NCI-H2107 (cell line): ENCODE data around the gene FAM76A.
"Not testable (repeated sequence)": the region's sequence is repeated elsewhere in the genome, so short reads cannot be mapped to it uniquely, and the experiment has no call there.

Experiments used
- DNase-seq: peaks from one replicate; lab custom pipeline; 2025; lab: John Stamatoyannopoulos, UW

The FAM76A gene

DNA sequence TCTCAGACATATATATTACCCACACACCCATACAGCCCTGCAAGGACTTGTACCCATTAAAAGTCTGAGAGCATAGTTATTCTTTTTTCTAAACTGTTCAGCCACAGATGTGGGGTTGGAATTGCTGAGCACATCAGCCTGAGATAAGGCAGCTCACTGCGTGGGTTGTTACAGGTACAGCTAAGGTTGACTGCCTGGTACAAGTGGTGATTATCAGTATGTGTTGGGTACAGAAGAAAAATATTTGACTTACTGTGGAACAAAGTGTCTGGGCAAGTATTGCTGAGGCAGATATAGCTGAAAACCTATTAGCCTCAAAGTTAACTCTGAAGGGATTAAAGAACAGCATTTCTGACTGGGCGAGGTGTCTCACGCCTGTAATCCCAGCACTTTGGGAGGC, 52.3 kb downstream of the FAM76A start:
- DNase-seq: no peak

GRCh38 chr1:27779122-27779521, 53.4 kb downstream of the FAM76A start:
- DNase-seq: no peak

- DNase-seq: no peak
Measured at GRCh38 chr1:27782950-27783349, 57.2 kb downstream of the FAM76A start.

DNA sequence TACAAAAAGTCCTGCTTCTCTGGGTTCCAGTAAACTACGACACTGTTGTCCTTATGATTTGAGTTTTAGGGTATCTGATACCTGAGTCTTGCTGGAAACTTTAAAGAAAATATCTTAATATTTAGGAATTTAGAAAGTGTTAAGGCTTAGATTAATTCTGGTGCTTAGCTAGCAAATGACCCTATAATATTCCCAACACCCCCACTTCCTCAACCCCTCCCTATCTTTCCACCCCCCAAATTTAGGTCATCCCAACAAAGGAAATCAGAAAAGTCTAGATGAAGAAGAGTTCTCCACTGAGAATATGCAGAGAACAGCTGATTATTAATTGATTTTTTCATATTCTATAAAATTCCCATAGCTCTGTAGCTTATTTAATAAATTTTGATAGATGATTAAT, 58.9 kb downstream of the FAM76A start:
- DNase-seq: no peak

- DNase-seq: no peak
Measured at GRCh38 chr1:27785781-27786455, 60.2 kb downstream of the FAM76A start.

- DNase-seq: no peak
Measured at GRCh38 chr1:27787895-27788294, 62.1 kb downstream of the FAM76A start.

DNA sequence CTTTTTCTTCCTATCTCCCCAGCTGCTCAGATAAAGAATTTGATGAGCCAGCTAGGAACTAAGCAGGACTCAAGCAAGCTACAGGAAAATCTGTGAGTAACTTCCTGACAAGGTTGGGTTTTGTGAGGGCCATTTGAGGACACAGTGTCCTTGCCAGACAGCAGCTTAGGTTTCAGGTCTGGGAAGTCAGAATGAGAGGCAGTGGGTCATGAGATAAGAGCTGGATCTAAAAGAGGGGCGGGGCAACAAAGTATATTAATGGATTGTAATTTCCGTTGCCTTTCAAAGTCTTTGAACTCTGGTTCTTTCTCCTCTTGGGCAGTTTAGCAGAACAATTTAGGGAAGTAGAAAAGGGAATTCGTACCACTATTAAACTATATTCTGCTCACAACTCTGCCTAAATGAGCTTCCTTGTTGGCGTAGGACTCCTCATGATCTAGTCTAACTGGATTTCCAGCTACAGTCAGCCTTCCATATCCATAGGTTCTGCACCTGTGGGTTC, 63.8 kb downstream of the FAM76A start:
- no peak for DNase-seq

DNA sequence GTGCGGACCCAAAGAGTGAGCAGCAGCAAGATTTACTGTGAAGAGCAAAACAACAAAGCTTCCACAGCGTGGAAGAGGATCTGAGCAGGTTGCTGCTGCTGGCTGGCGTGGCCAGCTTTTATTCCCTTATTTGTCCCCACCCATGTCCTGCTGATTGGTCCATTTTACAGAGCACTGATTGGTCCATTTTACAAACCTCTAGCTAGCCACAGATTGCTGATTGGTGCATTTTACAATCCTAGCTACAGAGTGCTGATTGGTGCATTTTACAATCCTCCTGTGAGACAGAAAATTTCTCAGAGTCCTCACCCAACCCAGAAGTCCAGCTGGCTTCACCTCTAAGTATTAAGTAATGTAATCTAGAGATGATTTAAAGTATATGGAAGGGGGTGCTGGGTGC, 64.5 kb downstream of the FAM76A start:
- DNase-seq: not testable (repeated sequence)

GRCh38 chr1:27795601-27796000, 69.8 kb downstream of the FAM76A start:
- no peak for DNase-seq

DNA sequence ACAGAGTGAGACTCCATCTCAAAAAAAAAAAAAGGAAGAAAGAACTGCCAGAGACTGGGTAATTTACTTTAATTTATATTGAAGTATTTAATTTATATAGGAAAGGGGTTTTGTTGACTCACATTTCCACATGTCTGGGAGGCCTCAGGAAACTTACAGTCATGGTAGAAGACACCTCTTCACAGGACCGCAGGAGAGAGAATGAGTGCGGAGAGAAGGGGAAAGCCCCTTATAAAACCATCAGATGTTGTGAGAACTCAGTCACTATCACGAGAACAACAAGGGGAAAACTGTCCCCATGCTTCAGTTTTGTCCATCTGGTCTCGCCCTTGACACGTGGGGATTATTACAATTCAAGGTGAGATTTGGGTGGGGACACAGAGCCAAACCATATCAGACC, 79.0 kb downstream of the FAM76A start:
- DNase-seq: no peak

- no peak for DNase-seq
Measured at GRCh38 chr1:27806758-27807157, 81.0 kb downstream of the FAM76A start.

- DNase-seq: no peak
Measured at GRCh38 chr1:27807385-27807784, 81.6 kb downstream of the FAM76A start.

- DNase-seq: not testable (repeated sequence)
Measured at GRCh38 chr1:27808131-27808530, 82.4 kb downstream of the FAM76A start.

GRCh38 chr1:27809883-27810282, 84.1 kb downstream of the FAM76A start:
- no peak for DNase-seq

GRCh38 chr1:27811741-27812500, 86.2 kb downstream of the FAM76A start:
- no peak for DNase-seq
